ENCODE measurements around the gene IDUA.
"Not testable (repeated sequence)": the region's sequence is repeated elsewhere in the genome, so short reads cannot be mapped to it uniquely, and the experiment has no call there.

Gene IDUA

GRCh38 chr4:986879-987623 lies at the start of gene IDUA:
TSS of gene IDUA (plus strand) at chr4:987044. CDS start at chr4:987085, 41 bp downstream.
- Histone ChIP-seq H3K9me3 (ENCODE audit: insufficient read depth, low read length) (no peaks in the 10 kb centered on the region), H3K9ac (ENCODE audit: insufficient read length, low read depth) (peak within 1 kb of the TSS; percentile 83), H3K36me3 (ENCODE audit: insufficient read depth, insufficient read length, low read length) (peaks cover 7% of the 10 kb centered on the region), H3K4me1 (ENCODE audit: insufficient read depth, insufficient read length) (peaks cover 9% of the 10 kb centered on the region), H3K27me3 (ENCODE audit: insufficient read depth, insufficient read length) (peaks cover 14% of the 10 kb centered on the region), H3K4me3 (ENCODE audit: insufficient read length, low read depth) (peak within 1 kb of the TSS; percentile 67)
- no peak for TF ChIP-seq YY1 (IDR thresholded peaks at IDR 0.05; ENCODE audit: insufficient read depth, insufficient read length)
- TF ChIP-seq SUZ12 (IDR thresholded peaks at IDR 0.05; ENCODE audit: extremely low read depth, insufficient read depth, insufficient read length), result no peak
- TF ChIP-seq ZNF274 (IDR thresholded peaks at IDR 0.05; ENCODE audit: low read depth, low read length), result no peak
- DNase-seq (ENCODE audit: low read depth, low spot score), result no peak

- H3K9me3 ChIP-seq (ENCODE audit: insufficient read depth, low read length); H3K36me3 ChIP-seq (ENCODE audit: insufficient read depth, insufficient read length, low read length); DNase-seq (ENCODE audit: low read depth, low spot score); H3K27me3 ChIP-seq (ENCODE audit: insufficient read depth, insufficient read length); H3K9ac ChIP-seq (ENCODE audit: insufficient read length, low read depth); H3K4me1 ChIP-seq (ENCODE audit: insufficient read depth, insufficient read length); H3K4me3 ChIP-seq (ENCODE audit: insufficient read length, low read depth): not testable (repeated sequence)
Observed at GRCh38 chr4:939508-939907, 47.3 kb upstream of the IDUA start.

- Histone ChIP-seq H3K4me1 (ENCODE audit: insufficient read depth, insufficient read length) (peaks cover 25% of the 10 kb centered on the region), H3K9me3 (ENCODE audit: insufficient read depth, low read length) (no peaks in the 10 kb centered on the region), H3K9ac (ENCODE audit: insufficient read length, low read depth) (peak overlapping the region; percentile 44), H3K27me3 (ENCODE audit: insufficient read depth, insufficient read length) (no peaks in the 10 kb centered on the region), H3K36me3 (ENCODE audit: insufficient read depth, insufficient read length, low read length) (no peaks in the 10 kb centered on the region), H3K4me3 (ENCODE audit: insufficient read length, low read depth) (peak overlapping the region; percentile 1)
- DNase-seq (ENCODE audit: low read depth, low spot score), result no peak
- TF ChIP-seq ZNF274 (IDR thresholded peaks at IDR 0.05; ENCODE audit: low read depth, low read length) (no peak), SUZ12 (IDR thresholded peaks at IDR 0.05; ENCODE audit: extremely low read depth, insufficient read depth, insufficient read length) (no peak), YY1 (IDR thresholded peaks at IDR 0.05; ENCODE audit: insufficient read depth, insufficient read length) (no peak)
Observed at GRCh38 chr4:945274-946102, 41.4 kb upstream of the IDUA start.

GRCh38 chr4:946103-946450 lies 40.8 kb upstream of the IDUA start:
- Histone ChIP-seq H3K4me3 (ENCODE audit: insufficient read length, low read depth) (no peak overlapping the region), H3K4me1 (ENCODE audit: insufficient read depth, insufficient read length) (peaks cover 26% of the 10 kb centered on the region), H3K9me3 (ENCODE audit: insufficient read depth, low read length) (no peaks in the 10 kb centered on the region), H3K36me3 (ENCODE audit: insufficient read depth, insufficient read length, low read length) (no peaks in the 10 kb centered on the region), H3K9ac (ENCODE audit: insufficient read length, low read depth) (peak overlapping the region; percentile 27), H3K27me3 (ENCODE audit: insufficient read depth, insufficient read length) (no peaks in the 10 kb centered on the region)
- TF ChIP-seq YY1 (IDR thresholded peaks at IDR 0.05; ENCODE audit: insufficient read depth, insufficient read length) (no peak), SUZ12 (IDR thresholded peaks at IDR 0.05; ENCODE audit: extremely low read depth, insufficient read depth, insufficient read length) (no peak), ZNF274 (IDR thresholded peaks at IDR 0.05; ENCODE audit: low read depth, low read length) (no peak)
- no peak for DNase-seq (ENCODE audit: low read depth, low spot score)

GRCh38 chr4:946517-947471 lies 40.0 kb upstream of the IDUA start:
- Histone ChIP-seq H3K4me3 (ENCODE audit: insufficient read length, low read depth) (no peak overlapping the region), H3K4me1 (ENCODE audit: insufficient read depth, insufficient read length) (peaks cover 32% of the 10 kb centered on the region), H3K9ac (ENCODE audit: insufficient read length, low read depth) (no peak overlapping the region), H3K9me3 (ENCODE audit: insufficient read depth, low read length) (no peaks in the 10 kb centered on the region), H3K36me3 (ENCODE audit: insufficient read depth, insufficient read length, low read length) (no peaks in the 10 kb centered on the region), H3K27me3 (ENCODE audit: insufficient read depth, insufficient read length) (no peaks in the 10 kb centered on the region)
- no peak for DNase-seq (ENCODE audit: low read depth, low spot score)
- TF ChIP-seq ZNF274 (IDR thresholded peaks at IDR 0.05; ENCODE audit: low read depth, low read length) (no peak), SUZ12 (IDR thresholded peaks at IDR 0.05; ENCODE audit: extremely low read depth, insufficient read depth, insufficient read length) (no peak), YY1 (IDR thresholded peaks at IDR 0.05; ENCODE audit: insufficient read depth, insufficient read length) (no peak)

- Histone ChIP-seq H3K36me3 (ENCODE audit: insufficient read depth, insufficient read length, low read length) (no peaks in the 10 kb centered on the region), H3K4me3 (ENCODE audit: insufficient read length, low read depth) (no peak overlapping the region), H3K4me1 (ENCODE audit: insufficient read depth, insufficient read length) (peaks cover 32% of the 10 kb centered on the region), H3K9ac (ENCODE audit: insufficient read length, low read depth) (peak overlapping the region; percentile 58), H3K27me3 (ENCODE audit: insufficient read depth, insufficient read length) (no peaks in the 10 kb centered on the region), H3K9me3 (ENCODE audit: insufficient read depth, low read length) (no peaks in the 10 kb centered on the region)
- TF ChIP-seq YY1 (IDR thresholded peaks at IDR 0.05; ENCODE audit: insufficient read depth, insufficient read length) (no peak), SUZ12 (IDR thresholded peaks at IDR 0.05; ENCODE audit: extremely low read depth, insufficient read depth, insufficient read length) (no peak), ZNF274 (IDR thresholded peaks at IDR 0.05; ENCODE audit: low read depth, low read length) (no peak)
- no peak for DNase-seq (ENCODE audit: low read depth, low spot score)
Observed at GRCh38 chr4:947491-947971, 39.3 kb upstream of the IDUA start.

All from NT2/D1 (cell line).